Lower lobe of right lung (tissue), 2 donors: ENCODE measurements around the gene PAK2. TPM values are rescaled to one million over a fixed set of nuclear protein-coding genes. Genes with fewer than 3 reads are reported as not detected.
"Not testable (repeated sequence)": the region's sequence is repeated elsewhere in the genome, so short reads cannot be mapped to it uniquely, and the experiment has no call there.

Source experiments
- ATAC-seq, 2 donors: fragments of 200-7000 bp; cut with Tn5 transposase; one replicate each; pipeline ENCODE4 v1.9.1; 2020 to 2022; ENCODE audit warnings: mild to moderate bottlenecking in 2 of 2, moderate library complexity in 2 of 2
- DNase-seq: peaks from one replicate; pipeline ENCODE4 v3.0.0-alpha.2; 2020
- H3K27ac ChIP-seq: fragments of 200-600 bp; one replicate; pipeline ENCODE4 v1.8.0; 2022
- H3K27me3 ChIP-seq: fragments of 200-600 bp; one replicate; pipeline ENCODE4 v1.8.0; 2022; ENCODE audit warnings: low read depth
- H3K36me3 ChIP-seq: fragments of 200-600 bp; one replicate; pipeline ENCODE4 v1.8.0; 2022; ENCODE audit warnings: mild to moderate bottlenecking
- H3K4me1 ChIP-seq: fragments of 200-600 bp; one replicate; pipeline ENCODE4 v1.8.0; 2022
- H3K4me3 ChIP-seq: fragments of 200-600 bp; one replicate; pipeline ENCODE4 v1.8.0; 2022; ENCODE audit warnings: mild to moderate bottlenecking
- H3K9me3 ChIP-seq: fragments of 200-600 bp; one replicate; pipeline ENCODE4 v1.8.0; 2022
- intact Hi-C: fragments of 100-400 bp; cut with DNase I; formaldehyde crosslinking; loops from one replicate; pipeline ENCODE4 v1.11.0; 2022
- total RNA-seq: library from RNA; stranded (reverse); fragmentation: NEBNext Ultra II Directional; extraction: Animal tissue kit (Norgen Biotek cat#: 25700); gene quantifications from one replicate; pipeline ENCODE4 v1.2.1, GENCODE V29; 2021
- TF ChIP-seq, protein P1 (sequence below): fragments of 200-600 bp; IDR thresholded peaks from one replicate; pipeline ENCODE4 v1.8.0; 2022; ENCODE audit warnings: antibody characterized with exemption, mild to moderate bottlenecking
- donor health status: DM: no; HTN: yes; CAD: no; lungs with severe emphysema.

Gene PAK2
- total RNA-seq, 1 donor from 2014 or later = 80.7 TPM

DNA sequence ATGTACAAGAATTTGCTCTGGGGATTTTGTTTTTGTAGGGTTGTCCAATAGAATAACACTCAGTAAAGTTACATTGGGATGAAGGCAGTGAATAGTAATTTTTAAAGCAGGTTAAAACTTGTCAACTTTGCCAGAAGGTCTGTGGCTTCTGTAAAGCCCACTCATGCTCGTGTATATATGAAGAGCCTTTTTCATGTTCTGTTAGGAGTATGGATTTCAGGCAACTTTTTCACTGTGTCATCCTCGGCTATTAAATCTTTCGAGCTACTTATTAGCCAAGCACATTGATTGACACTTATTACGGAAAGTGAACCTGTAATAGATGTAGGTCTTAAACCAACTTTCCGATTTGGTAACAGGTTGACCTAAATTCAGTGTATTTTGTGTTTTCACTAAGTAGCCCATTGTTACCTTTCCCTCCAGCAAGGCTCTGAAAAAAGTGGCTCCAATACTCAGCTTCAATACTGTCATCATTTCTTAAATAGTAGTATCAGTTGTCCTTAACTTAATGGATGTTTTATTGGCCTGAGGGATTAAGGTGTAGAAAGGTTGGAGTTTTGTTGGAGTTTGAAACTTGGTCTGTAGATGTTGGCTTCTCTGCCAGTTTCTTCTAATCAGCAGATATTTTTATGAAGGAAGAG, 1.7 kb downstream of the PAK2 start:
- H3K27ac ChIP-seq = peak overlapping the region; percentile 98
- H3K9me3 ChIP-seq = no peaks in the 10 kb centered on the region

DNA sequence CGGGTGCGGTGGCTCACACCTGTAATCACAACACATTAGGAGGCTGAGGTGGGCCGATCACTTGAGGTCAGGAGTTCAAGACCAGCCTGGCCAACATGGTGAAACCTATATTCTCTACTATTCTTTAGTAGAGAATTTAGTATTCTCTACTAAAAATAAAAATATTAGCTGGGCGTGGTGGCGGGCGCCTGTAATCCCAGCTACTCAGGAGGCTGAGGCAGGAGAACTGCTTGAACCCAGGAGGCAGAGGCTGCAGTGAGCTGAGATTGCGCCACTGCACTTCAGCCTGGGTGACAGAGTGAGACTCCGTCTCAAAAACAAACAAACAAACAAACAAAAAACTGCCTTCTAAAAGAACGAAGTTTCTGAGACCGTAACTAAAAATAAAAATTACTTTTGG, 3.9 kb downstream of the PAK2 start:
- H3K27ac ChIP-seq, H3K27me3 ChIP-seq, ATAC-seq, intact Hi-C loops, H3K36me3 ChIP-seq, H3K4me3 ChIP-seq, H3K9me3 ChIP-seq, DNase-seq: not testable (repeated sequence)
- H3K4me1 ChIP-seq = peaks cover 19% of the 10 kb centered on the region

More for the DNA sequence above, 1.7 kb downstream of the PAK2 start:
- Histone ChIP-seq H3K36me3 (no peaks in the 10 kb centered on the region), H3K4me1 (peaks cover 19% of the 10 kb centered on the region), H3K27me3 (no peaks in the 10 kb centered on the region), H3K4me3 (peak overlapping the region; percentile 90)
- TF ChIP-seq, protein P1, sequence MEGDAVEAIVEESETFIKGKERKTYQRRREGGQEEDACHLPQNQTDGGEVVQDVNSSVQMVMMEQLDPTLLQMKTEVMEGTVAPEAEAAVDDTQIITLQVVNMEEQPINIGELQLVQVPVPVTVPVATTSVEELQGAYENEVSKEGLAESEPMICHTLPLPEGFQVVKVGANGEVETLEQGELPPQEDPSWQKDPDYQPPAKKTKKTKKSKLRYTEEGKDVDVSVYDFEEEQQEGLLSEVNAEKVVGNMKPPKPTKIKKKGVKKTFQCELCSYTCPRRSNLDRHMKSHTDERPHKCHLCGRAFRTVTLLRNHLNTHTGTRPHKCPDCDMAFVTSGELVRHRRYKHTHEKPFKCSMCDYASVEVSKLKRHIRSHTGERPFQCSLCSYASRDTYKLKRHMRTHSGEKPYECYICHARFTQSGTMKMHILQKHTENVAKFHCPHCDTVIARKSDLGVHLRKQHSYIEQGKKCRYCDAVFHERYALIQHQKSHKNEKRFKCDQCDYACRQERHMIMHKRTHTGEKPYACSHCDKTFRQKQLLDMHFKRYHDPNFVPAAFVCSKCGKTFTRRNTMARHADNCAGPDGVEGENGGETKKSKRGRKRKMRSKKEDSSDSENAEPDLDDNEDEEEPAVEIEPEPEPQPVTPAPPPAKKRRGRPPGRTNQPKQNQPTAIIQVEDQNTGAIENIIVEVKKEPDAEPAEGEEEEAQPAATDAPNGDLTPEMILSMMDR = no peak
- DNase-seq (no peak), ATAC-seq (no peak)
- intact Hi-C loops = no loop called here

DNA sequence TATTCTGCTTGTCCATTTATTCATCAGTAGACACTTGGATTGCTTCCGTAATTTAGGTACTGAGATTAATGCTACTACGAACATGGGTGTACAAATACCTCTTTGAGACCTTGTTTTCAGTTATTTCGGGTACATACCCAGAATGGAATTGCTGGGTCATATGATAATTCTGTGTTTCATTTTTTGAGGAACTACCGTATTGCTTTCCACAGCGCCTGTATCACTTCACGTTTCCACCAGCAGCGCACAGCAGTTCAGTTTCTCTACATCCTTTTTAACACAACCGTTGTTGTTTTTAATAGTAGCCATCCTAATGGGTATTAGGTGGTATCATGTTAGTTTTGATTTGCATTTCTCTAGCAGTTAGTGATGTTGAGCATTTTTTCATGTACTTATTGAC, 9.5 kb downstream of the PAK2 start:
- H3K27ac ChIP-seq = no peak overlapping the region
- intact Hi-C loops = no loop called here
- H3K4me3 ChIP-seq = no peak overlapping the region
- H3K36me3 ChIP-seq = no peaks in the 10 kb centered on the region
- ATAC-seq (peak in 1 of 2 donors; percentile 37), DNase-seq (no peak)
- H3K9me3 ChIP-seq = no peaks in the 10 kb centered on the region
- no peaks in the 10 kb centered on the region for H3K27me3 ChIP-seq
- TF ChIP-seq, protein P1 = no peak
- peaks cover under 1% of the 10 kb centered on the region for H3K4me1 ChIP-seq

DNA sequence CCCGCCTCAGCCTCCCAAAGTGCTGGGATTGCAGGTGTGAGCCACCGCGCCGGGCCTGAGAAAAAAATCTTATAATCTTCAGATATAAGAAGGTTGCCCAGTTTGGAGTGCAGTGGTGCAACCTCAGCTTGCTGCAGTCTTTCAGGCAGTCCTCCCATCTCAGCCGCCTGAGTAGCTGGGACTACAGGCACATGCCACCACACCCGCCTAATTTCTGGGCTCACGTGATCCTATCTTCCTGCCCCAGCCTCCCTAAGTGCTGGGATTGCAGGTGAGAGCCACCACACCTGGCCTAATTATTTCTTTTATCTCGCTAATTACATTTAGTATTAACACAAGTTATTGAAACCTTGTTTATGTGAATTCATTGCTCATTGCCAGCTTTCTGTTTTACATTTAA, 13.5 kb downstream of the PAK2 start:
- Histone ChIP-seq H3K9me3 (peaks cover 11% of the 10 kb centered on the region), H3K4me3 (no peak overlapping the region), H3K36me3 (no peaks in the 10 kb centered on the region), H3K4me1 (peaks cover 9% of the 10 kb centered on the region), H3K27me3 (no peaks in the 10 kb centered on the region), H3K27ac (no peak overlapping the region)
- no peak for DNase-seq
- ATAC-seq = no peak
- intact Hi-C loops = no loop called here
- TF ChIP-seq, protein P1 = no peak

DNA sequence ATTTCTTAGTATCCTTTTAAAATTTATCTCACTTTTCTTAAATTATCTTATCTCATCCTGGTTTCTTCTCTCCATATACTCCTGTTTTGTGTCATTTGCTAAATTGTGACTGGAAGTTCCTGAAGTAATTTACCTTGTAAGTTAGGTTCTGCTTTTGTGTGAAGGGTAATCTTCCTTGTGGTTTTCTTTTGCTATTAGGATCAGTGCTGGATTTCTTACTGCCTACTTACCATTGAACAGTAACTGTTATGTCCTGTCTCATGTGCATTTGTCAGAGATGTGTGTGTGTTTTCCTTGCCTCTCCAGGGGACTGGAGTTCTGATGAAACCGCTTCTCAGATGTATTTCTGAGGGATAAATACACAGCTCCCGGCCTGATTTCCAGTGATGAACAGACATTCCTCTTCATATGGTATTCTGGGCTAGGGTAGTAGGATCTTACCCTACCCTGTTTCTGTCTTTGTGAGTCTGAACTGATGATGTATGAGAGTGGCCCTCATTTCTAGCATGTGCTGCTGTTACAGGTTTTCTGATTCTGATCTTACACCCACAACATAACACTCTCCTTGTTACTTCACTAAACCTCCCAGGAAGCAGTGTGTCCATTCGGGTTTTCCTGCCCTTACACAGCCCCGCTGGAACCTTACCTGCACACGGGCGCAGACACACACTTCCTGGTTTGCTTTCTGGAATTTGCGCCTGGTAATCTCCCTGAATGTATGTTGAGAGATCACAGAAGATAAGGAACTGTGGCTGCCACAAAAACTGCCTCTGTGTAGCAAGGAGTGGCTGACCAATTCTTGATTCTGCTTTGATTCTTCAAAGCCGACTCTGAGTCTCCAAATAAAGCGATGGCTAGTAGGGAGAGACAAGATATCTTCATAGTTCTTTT, 14.7 kb downstream of the PAK2 start:
- Histone ChIP-seq H3K9me3 (peaks cover 11% of the 10 kb centered on the region), H3K27me3 (no peaks in the 10 kb centered on the region), H3K4me1 (peaks cover 9% of the 10 kb centered on the region), H3K4me3 (no peak overlapping the region), H3K36me3 (no peaks in the 10 kb centered on the region), H3K27ac (no peak overlapping the region)
- no peak for DNase-seq
- TF ChIP-seq, protein P1 = no peak
- intact Hi-C loops = no loop called here
- peak in 1 of 2 donors; percentile 59 for ATAC-seq

DNA sequence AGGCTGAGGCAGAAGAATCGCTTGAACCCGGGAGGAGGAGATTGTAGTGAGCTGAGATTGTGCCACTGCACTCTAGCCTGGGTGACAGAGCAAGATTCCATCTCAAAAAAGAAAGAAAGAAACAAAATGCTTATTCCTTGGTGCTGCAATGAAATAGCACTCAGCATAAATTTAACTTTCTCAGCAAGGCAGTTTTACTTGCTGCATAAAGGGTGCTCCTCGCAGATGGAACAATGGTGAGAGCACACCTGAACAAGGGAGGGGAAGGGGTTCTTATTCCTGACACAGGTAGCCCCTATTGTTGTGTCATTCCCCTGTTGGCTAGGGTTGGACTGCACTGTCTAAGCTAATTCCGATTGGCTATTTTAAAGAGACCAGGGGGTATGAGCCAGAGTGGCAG, 17.1 kb downstream of the PAK2 start:
- TF ChIP-seq, protein P1 = no peak
- ATAC-seq (no peak), DNase-seq (no peak)
- H3K4me1 ChIP-seq = peaks cover 9% of the 10 kb centered on the region
- peaks cover 11% of the 10 kb centered on the region for H3K9me3 ChIP-seq
- H3K4me3 ChIP-seq = no peak overlapping the region
- H3K27me3 ChIP-seq = no peaks in the 10 kb centered on the region
- no peak overlapping the region for H3K27ac ChIP-seq
- no peaks in the 10 kb centered on the region for H3K36me3 ChIP-seq
- intact Hi-C loops = no loop called here
